ENCODE results near the gene SYT3.
"Not testable (repeated sequence)": the region's sequence is repeated elsewhere in the genome, so short reads cannot be mapped to it uniquely, and the experiment has no call there.

SYT3 gene

DNA sequence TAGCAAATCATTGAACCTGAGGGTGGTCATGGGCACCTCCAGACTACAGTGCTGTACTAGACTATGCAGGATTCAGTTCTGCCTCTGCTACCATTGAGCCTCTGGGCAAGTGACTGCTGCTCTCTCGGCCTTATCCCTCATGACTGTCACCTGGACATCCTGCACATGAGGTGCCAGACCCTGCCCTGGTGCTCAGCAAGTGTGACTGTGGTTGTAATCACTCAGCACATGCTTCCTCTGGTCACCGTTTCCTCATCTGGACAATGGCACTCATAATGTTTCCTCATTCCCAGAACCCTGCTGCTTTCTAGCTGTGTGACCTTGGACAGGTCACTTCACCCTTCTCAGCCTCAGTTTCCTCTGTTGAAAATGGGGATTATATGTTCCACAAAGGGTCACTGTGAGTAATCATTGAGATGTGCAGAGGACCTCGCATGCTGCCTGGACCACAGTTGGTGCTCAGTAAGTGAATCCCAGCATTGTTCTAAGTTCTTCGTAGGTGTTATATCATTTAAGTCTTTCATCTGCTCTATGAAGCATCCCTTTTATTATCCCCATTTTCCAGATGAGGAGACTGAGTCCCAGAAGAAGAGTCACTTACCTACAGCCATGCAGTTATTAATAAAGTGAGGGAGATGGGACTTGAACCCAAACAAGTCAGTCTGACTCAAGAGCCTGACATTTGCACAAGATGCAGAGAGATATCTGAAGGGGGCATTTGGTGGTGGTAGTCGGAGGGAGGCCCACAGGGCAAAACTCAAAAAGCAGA, 3.2 kb downstream of the SYT3 start:
- no peak for DNase-seq

DNA sequence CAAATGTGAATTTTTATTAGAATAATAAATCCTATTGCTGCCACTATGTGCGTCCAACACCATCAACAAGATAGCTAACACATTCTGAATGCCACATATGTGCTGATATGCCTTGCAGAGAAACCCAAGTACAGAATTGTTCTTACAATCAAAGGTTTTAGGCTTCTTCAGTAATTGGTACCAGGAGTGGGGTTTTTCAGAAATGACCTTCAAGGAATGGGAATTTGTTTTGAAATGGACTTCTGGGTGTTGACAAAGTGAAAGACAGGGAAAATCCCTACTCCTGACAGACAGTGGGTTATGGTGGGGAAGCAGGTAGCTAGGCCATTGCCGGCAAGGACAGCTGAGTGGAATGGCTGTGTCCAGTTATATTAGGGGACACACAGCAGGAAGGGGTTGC, 5.7 kb downstream of the SYT3 start:
- no peak for DNase-seq

DNA sequence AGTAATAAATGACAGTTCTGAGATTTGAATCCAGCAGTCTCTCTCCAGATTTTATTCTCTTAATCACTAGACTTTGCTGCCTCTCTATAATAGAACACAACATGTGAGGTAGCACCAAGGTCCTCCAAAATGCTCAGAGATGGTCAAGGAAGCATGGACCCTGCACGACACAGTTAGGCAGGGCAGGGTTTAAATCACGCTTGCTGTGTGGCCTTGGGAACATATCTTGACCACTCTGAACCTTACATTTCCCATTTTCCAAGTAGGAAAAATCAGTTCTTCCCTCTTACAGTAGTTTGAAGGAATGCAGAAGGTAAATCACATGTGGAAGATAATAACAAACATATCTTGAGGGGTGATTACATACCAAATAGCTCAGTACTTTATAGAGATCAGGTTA, 6.3 kb downstream of the SYT3 start:
- no peak for DNase-seq

DNA sequence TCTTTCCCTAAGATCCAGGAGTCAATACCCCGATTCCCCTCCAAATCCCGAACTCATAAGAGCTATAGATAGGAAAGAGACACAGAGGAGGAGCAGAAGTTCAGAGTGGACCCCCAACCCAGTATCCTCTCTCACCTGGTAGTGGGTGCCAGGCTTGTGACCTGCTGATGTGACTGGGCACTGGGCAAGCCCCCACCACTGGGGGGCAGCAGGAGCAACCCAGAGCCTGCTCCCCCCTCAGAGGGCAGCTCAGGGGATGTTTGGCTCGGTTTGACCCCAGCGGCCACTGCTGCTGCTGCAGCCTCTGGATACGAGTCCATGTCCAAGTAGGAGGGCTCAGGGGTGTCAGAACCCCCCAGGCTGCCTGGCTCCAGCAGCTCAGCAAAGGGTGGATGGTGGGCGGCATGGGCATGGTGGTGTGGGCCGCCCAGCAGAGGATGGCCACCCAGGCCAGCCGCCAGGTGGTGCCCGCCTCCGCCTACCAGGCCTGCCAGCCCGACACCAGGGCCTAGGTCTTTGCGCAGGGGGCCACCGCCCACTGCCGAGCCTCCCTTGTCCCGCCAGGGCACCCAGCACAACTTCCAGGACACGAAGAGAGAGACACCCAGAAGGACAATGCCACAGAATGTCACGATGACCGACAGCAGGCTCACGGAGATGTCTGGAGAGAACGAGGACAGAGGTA, 7.4 kb downstream of the SYT3 start:
- DNase-seq = no peak

DNA sequence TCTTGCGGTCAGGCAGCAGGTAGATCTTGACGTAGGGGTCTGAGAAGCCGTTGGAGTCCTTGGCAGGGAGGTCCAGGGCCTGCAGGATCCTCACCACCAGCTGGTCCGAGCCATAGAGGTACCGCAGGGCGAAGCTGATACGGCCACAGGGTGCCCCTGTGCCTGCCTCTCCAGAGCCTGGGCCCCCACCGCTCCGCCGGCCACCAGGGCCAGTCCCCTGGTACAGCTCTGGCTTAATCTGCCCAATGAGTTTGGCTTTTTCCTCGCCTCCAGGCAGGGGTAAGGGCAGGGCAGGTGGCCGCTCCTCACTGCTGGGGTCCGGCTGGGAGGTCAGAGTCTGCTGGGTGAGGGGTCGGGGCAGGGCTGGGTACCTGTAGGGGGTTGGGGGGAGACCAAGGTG, 9.9 kb downstream of the SYT3 start:
- DNase-seq = no peak

DNA sequence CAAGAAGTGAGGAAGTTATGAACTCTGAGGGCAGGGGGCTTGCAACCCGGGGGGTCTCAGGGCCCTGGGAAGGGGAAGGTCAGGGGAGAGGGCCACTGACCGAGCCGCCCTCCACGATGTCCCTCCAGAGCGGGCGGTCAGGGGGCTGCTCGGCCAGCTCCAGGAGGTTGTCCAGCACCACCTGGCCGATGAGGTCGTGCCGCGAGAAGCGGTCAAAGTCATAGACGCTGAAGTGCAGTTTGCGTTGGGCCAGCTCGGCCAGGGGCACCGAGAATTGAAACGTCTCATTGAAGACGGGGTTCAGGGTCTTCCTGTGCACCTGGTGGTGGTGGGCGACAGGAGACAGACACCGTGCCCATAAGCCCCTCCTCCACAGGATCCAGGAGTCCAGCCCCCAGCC, 10.5 kb downstream of the SYT3 start:
- DNase-seq = no peak

DNA sequence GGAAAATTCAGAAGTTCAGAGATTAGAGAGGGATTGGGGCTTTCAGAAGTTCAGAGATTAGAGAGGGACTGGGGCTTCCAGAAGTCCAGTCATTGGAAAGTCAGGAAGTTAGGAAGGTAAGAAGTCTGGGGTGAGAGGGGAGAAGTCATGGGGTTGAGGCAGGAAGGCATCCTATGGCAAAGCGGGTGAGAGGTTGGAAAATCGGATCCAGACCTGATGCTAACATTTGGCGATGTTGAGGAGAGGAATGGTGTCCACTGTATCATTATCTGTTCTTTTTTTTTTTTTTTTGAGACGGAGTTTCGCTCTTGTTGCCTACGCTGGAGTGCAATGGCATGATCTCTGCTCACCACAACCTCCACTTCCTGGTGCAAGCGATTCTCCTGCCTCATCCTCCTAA, 11.1 kb downstream of the SYT3 start:
- no peak for DNase-seq

DNA sequence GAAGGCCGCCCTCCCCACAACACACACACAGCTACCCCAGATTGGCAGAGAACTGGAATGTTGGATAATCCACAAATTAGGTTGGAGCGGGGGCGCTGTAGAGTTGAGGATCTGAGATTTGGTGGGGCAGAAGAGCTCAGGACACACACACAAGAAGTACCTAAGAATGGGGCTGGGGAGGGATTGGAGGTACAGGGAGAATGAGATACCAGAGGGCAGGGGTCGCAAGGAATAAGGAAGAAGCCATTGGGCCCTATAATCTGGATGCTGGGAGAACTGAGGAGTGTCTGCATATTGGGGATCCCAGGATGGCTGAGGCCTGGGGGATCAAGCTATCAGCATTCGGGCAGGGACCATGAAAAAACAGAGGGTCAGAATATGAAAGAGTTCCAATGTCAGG, 11.5 kb downstream of the SYT3 start:
- DNase-seq = no peak

DNA sequence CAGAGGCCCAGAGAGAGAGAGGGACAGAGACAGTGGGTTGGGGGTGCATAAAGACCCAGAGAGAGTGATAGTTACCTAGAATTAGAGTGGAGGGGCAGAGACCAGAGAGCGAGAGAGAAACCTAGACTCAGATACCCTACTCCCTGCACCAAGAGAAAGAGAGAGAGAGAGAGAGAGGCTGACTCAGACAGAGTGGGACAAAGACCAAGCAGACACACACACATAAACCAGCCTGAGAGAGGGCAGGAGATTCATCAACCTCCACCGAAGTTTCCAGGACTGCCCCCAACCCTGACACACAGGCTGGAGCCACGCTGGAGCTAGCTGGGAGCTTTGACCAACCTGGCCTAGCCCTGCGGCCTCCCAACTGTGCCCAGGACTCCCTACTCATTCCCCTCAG, 12.9 kb downstream of the SYT3 start:
- DNase-seq = no peak

DNA sequence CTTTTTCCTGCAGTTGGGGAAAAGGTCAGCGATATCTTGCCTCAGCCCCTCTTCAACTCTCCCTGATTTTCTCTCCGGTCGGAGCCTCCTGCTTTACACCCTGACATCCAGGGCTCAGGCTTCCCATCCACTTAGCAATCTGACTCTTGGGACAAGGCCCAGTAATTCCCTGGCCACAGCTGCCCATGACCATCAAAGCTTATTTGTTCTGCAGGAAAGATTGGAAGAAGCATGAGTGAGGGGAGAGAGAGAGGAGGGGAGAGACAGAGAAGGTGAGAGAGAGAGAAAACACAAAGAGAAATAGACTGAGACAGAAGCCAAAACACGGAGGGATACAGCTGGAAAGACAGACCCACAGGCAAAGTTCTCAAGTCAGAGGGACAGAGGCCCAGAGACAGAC, 13.7 kb downstream of the SYT3 start:
- DNase-seq = no peak

DNA sequence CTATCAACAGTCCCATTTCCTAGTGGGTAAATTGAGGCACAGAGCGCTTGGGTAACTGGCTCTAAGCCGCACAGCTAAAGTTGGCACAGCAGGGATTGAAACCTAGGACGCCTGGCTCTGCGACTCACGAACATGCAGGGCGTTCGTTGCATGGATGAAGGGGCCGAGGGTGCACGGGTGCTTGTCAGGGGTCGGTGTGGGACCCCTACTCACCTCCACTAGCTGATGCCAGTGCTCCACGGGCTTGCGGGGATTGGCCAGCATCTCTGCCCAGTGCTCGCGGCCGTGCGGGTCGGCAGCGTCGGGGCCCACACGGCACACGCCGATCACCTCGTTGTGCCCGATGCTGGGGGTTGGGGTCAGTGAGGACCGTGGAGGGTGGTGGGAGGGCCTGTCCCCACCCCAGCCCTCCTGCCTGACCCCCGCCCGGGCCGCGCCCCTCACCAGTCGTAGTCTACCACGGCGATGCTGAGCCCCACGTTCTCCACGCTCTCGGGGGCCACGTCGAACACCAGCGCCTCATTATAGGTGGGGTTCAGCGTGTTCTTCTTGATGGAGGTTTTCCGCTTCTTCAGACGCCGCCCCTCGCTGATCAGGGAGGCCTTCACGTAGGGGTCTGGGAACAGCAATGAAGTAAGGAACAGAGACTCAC, 14.6 kb downstream of the SYT3 start:
- no peak for DNase-seq

DNA sequence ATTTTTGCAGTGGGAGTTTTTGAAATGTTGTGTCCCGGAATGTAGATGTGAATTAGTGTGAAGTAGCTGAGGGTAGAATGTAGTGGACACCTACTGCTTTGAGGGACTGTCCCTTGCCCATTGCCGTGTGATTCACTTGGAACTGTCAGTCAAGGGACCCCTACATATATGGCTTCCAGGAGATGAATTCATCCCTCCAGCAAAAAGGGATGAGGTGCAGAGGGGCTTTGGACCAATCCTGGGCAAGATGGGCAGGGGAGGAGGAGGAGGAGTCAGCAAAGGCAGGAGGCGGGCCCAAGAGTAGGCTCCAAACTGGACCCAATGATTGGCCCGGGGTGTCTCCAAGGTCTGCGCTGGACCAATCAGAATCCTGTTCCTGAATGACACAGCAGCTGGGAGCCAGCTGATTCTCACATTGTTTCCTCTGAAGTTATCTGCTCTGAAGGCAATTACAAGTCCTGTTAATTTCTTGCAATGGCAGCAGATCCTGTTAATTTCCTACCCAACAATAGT, 19.2 kb downstream of the SYT3 start:
- not testable (repeated sequence) for DNase-seq

DNA sequence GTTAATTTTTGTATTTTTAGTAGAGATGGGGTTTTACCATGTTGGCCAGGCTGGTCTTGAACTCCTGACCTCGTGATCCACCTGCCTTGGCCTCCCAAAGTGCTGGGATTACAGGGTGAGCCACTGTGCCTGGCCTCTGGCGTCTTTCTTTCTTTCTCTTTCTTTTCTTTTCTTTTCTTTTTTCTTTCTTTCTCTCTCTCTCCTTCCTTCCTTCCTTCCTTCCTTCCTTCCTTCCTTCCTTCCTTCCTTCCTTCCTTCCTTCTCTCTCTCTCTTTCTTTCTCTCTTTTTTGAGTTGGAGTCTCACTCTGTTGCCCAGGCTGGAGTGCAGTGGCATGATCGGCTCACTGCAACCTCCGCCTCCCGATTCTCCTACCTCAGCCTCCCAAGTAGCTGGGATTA, 20.5 kb downstream of the SYT3 start:
- DNase-seq = not testable (repeated sequence)

DNA sequence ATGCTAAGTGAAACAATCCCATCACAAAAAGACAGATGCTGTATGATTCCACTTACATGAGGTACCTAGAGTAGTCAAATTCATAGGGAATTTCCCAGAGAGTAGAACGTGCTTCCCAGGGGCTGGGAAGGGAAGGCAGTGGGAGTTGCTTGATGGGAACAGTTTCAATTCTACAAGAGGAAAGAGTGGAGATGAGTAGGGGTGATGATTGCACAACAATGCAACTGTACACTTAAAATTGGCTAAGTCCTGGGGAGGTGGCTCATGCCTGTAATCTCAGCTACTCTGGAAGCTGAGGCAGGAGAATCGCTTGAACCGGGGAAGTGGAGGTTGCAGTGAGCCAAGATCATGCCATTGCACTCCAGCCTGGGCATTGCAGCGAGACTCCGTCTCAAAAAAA, 21.3 kb downstream of the SYT3 start:
- not testable (repeated sequence) for DNase-seq

DNA sequence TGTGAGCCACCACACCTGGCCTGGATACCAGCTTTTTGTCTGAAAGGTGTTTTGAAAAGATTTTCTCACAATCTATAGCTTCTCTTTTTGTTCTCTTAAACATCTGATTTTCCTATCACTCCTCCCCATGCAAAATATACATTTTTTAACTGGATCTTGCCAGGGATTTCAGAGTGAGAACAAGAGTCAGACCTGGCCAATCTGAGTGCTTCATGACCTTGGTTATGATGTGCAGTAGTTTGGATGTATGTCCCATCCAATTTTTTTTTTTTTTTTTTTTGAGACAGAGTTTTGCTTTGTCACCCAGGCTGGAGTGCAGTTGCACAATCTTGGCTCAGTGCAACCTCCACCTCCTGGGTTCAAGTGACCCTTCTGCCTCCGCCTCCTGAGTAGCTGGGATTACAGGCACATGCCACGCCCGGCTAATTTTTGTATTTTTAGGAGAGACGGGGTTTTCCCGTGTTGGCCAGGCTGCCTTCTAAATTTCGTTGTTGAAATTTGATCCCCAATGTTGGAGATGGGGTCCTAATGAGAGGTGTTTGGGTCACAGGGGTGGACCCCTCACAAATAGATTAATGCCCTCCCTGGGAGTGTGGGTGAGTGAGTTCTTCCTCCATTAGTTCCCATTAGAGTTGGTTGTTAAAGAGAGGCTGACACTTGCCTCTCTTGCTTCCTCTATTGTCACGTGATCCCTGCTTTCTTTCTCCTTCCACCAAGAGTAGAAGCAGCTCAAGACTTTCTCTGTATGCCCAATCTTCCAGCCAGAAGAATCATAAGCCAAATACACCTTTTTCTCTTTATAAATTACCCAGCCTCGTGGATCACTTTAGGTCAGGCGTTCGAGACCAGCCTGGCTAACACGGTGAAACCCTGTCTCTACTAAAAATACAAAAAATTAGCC, 26.9 kb downstream of the SYT3 start:
- DNase-seq = not testable (repeated sequence)

DNA sequence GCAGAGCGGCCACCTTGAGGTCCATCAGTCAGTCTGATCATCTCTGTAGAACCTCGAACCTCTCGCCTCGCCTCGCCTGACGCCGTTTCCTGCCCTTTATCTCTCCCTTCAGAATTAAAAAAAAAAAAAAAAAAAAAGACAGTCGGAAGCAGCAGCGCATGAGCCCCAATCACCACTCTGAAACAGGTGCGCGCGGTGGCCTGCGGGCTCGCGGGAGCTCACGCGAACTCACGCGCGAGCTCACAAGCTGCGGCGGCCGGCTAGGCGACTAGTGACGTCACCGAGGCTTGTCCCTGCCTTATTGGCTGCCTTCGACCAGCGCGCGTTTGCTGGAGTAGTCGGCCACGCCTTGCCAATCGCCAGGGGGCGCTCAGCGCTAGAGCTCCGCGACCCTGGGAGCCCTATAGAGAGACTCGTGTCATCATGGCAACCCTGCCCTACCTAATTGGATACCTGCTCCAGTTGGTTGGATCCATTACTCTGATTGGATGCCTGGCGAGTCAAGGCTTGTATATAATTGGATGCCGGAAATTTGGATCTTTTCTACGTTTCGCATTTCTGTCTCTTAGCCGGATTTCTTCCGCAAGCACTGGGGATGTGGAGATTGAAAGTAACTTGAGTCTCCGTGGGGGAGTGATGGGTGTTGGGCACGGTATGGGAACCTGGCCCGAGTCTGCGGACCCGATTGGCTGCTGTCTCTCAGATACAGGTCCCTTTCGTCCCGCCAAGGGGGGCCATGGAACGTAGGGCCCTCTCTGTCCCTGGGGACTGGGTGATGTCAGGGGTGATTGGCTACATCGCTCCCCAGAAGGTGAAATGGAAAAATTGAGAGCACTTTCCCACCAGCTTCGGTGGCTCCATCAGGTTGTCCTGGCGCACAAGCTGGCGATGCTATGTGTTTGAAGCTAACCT, 31.6 kb downstream of the SYT3 start:
- DNase-seq = no peak

DNA sequence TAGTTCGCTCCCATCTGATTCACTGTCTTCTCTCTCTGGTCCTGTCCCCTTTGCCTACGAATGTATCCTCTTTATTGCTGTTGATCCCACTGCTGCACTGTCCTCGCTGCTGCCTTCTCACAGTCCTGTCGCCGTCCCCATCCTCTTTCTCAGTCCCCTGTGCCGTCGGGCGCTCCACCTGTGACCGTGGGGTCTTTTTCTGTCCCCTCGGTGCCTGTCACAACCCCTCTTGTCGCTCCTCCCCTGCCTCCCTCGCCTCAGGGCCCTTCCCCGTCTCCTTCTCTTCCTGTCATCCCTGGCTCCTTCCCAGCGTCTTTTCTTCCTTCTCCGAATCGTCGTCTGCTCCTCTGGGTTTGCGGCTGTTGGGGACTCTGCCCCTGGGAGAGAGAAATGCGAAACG, 32.3 kb downstream of the SYT3 start:
- no peak for DNase-seq

DNA sequence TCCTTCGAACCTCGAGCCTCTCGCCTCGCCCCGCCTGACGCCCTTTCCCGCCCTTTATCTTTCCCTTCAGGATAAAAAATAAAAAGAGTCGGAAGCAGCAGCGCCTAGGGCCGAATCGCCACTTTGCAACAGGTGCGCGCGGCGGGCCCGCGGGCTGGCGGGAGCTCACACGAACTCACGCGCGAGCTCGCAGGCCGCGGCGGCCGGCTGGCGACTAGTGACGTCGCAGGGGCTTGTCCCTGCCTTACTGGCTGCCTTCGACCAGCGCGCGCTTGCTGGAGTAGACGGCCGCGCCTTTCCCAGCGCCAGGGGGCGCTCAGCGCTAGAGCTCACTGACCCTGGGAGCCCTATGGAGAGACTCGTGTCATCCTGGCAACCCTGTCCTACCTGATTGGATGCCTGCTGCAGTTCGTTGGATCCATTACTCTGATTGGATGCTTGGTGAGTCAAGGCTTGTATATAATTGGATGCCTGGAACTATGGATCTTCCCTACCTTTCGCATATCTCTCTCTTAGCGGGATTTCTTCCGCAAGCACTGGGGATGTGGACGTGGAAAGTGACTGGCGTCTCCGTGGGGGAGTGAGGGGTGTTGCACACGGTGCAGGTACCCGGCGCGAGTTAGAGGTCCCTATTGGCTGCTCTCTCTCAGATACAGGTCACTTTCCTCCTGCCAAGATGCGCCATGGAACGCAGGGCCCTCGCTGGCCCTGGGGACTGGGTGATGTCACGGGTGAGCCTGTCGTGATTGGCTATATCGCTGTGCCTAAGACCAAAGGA, 33.4 kb downstream of the SYT3 start:
- not testable (repeated sequence) for DNase-seq

DNA sequence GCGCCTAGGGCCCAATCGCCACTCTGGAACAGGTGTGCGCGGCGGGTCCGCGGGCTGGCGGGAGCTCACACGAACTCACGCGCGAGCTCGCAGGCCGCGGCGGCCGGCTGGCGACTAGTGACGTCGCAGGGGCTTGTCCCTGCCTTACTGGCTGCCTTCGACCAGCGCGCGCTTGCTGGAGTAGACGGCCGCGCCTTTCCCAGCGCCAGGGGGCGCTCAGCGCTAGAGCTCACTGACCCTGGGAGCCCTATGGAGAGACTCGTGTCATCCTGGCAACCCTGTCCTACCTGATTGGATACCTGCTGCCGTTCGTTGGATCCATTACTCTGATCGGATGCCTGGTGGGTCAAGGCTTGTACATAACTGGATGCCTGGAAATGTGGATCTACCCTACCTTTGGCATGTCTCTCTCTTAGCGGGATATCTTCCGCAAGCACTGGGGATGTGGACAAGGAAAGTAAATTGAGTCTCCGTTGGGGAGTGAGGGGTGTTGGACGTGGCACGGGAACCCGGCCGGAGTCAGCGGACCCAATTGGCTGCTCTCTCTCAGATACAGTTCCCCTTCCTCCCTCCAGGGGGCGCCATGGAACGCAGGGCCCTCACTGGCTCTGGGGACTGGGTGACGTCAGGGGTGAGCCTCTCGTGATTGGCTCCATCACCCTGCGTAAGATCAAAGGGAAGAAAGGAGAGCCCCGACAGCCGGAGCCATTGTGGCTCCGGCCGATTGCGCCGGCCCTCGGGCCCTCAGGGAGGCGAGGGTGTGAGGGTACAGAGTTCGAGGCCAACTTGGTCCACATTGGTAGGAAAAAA, 35.2 kb downstream of the SYT3 start:
- DNase-seq = not testable (repeated sequence)

DNA sequence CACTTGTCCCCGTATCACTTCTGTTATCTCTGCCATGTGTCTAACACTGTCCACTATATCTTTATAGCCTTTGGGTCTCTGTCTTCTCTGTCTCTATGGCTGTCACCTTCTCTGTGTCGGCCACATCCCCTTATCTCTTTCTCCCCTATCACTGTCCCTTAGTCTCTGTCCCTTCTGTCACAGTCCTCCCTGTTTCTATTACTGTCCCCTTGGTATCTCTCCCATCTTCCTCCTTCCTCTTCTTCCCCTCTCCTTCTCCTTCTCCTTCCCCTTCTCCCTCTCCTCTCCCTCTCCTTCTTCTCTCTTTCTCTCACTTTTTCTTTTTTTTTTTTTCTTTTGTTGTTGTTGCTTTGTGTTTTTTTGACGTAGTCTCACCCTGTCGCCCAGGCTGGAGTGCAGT, 36.7 kb downstream of the SYT3 start:
- no peak for DNase-seq

All from SHP77 (cell line).